HG02884 (cell line): Measurements from ENCODE around the gene APBB3.
A peak's percentile ranks its signal among the peaks of the same experiment; 100 is the strongest.
"Not testable (repeated sequence)": the region's sequence is repeated elsewhere in the genome, so short reads cannot be mapped to it uniquely, and the experiment has no call there.

Experiments
- ATAC-seq: cut with Tn5 transposase; IDR thresholded peaks from one replicate; pipeline ENCODE4 v1.9.1; 2021; ENCODE audit warnings: mild to moderate bottlenecking, moderate library complexity; ENCODE audit not compliant: unreplicated experiment

Gene APBB3

DNA sequence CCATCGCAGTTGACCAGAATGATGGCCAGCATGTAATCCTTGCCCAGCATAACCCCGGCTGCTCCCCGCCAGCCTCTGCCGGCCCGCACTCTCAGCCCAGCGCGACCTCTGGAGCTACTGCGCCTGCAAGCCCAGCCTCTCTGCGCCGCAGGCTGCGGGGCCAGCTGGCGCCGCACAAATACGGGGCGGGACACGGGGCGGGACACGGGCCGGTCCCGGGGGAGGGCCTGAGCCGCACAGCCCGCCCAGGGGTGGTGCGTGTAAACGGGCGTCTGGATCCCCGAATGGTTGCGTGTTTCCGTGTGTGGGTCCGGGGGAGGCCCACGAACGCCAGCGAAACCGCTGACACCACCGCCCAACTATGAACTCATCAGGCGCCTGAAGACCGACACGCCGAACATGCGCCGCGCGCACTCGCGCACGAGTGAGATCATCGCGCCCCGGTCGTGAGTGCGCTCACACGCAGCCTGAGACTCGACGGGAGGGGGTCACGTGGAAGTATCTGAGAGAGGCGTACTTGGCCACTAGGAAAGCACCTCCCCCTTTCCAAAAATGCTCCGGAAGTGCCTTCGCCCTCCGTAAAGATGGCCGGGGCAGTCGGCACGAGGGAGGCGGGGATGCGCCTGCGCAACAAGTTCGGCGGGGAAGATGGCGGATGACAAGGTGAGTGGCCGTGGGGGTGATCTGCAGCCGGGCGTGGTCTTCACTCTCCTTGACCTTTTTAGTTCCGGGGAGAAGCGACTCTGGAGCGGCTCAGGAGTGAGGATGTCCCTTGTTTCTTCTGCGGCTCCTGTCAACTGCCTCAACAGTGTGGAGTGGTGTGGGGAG, at the start of gene APBB3, which contains the start of gene SLC35A4:
Gene APBB3, minus strand, starts transcription at position 403 of the 828 bp plus-strand sequence. Its CDS starts 353 bp downstream, at position 50.
Gene SLC35A4, plus strand, starts transcription at position 633 of the 828 bp plus-strand sequence. CDS start 2,342 bp downstream, outside the sequence.
- ATAC-seq: peak; percentile 83

- no peak for ATAC-seq
These were observed 46.7 kb upstream of the APBB3 start for GRCh38 chr5:140611020-140611521.

- ATAC-seq: no peak
These were observed 44.7 kb upstream of the APBB3 start for GRCh38 chr5:140609126-140609525.

DNA sequence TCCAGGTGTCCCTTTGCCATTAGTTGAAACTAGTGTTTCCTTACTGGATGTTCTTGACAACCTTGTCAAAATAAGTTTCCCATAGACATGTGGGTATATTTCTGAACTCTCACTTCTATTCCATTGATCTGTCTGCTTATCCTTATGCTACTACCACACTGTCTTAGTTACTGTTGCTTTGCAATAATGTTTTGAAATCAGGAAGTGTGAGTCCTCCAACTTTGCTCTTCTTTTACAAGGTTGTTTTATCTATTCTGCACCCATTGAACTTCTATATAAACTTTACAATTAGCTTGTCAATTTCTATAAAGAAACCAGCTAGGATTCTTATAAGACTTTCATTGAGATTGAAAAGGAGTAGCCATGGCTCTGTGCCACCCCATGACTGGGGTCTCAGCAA, 44.3 kb upstream of the APBB3 start:
- ATAC-seq: no peak

GRCh38 chr5:140607031-140607430, 42.6 kb upstream of the APBB3 start:
- ATAC-seq: no peak

DNA sequence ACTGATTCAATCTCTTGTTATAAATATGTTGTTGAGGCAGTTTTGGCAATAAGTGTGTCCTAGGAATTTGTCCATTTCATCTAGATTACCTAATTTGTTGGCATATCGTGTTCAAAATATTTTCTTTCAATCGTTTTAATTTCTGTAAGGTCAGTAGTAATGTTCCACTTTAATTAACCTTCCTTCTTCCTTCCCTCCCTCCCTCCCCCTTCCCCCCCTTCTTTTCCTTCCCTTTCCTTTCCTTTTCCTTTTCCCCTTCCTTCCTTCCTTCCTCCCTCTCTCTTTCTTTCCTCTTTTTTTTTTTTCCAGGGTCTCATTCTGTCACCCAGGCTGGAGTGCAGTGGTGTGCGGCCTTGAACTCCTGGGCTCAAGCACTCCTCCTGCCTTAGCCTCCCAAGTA, 41.5 kb upstream of the APBB3 start:
- ATAC-seq: no peak

GRCh38 chr5:140603734-140604133, 39.3 kb upstream of the APBB3 start:
- ATAC-seq: no peak

- ATAC-seq: not testable (repeated sequence)
These were observed 39.0 kb upstream of the APBB3 start for GRCh38 chr5:140603446-140603698.

GRCh38 chr5:140602147-140602546, 37.7 kb upstream of the APBB3 start:
- ATAC-seq: no peak

GRCh38 chr5:140600096-140600495, 35.7 kb upstream of the APBB3 start:
- no peak for ATAC-seq

GRCh38 chr5:140598836-140599235, 34.4 kb upstream of the APBB3 start:
- no peak for ATAC-seq

- ATAC-seq: no peak
These were observed 31.9 kb upstream of the APBB3 start for GRCh38 chr5:140596321-140596741.

DNA sequence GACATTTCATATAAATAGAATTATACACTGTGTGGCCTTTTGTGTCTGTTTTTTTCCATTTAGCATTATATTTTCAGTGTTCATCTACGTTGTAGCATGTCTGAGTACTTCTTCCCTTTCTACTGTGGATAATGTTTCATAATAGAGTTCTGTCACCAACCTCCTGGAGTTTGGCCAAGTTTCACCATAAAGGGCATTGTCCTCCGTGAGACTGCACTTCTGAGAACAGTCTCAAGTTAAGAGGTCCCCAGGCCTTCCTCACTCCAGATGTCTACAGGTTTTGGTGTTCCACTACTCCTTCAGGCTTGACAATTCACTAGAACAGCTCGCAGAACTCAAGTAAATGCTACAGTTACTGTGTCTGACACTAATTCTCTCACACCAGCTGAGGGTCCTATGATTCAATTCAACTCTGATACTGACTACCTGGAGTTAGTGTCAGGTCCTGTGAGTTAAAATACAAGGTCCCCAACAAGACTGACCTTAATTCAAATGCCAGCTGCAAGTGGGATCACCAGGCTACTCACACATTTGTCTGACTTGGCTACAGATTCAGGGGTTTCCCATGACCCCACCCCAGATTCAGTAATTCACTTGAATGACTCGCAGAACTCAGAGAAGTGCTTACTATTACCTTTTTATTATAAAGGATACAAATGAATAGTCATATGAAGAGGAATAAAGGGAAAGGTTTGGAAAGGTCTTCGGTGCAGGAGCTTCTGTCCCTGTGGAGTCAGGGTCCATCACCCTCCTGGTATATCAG, 31.3 kb upstream of the APBB3 start:
- no peak for ATAC-seq

DNA sequence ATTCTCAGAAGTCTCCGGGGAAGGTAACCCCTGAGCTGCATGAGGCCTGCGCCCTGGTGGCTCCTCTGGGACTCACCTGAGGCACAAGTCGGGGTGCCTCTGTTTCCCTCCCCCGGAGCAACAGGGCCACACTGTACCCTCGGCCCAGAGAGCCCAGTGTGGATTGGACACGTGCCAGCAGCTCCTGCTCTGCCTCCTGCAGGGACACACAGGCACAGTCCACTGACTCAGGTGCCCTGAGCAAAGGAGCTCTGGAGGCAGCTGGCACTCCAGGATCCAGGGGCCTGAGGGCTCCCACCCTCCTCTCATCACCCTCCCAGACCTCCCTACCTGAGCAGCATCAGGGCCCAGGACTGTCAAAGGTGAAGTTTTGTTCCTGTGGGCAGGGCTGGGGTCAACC, 29.8 kb upstream of the APBB3 start:
- ATAC-seq: no peak

- not testable (repeated sequence) for ATAC-seq
These were observed 28.7 kb upstream of the APBB3 start for GRCh38 chr5:140593070-140593469.

- ATAC-seq: no peak
These were observed 27.5 kb upstream of the APBB3 start for GRCh38 chr5:140591747-140592372.

DNA sequence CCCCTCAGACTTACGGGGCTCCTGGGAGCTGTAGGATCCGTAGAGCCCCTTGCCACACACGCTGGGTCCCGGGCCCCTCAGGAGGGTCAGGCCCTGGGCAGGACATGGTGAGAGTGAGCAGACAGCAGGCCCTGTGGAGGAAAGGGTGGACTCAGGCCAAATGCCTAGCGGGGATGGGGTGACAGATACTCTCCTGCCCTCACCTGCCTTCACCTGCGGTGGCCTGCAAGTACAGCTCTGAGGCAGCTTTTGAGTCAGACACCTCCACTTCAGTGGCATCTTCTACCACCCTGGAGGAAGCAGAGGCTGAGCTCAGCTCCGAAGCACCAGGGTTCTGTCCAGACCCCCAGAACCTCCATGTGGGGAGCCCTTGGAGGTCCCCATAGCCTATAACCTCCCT, 26.5 kb upstream of the APBB3 start:
- no peak for ATAC-seq

- ATAC-seq: no peak
These were observed 24.1 kb upstream of the APBB3 start for GRCh38 chr5:140588311-140589070.

GRCh38 chr5:140587495-140587894, 23.1 kb upstream of the APBB3 start:
- no peak for ATAC-seq

- ATAC-seq: not testable (repeated sequence)
These were observed 14.9 kb upstream of the APBB3 start for GRCh38 chr5:140579188-140579747.
